Islet of Langerhans (tissue), 1 donor: ENCODE data around the gene RAB20.
"Not testable (repeated sequence)": the region's sequence is repeated elsewhere in the genome, so short reads cannot be mapped to it uniquely, and the experiment has no call there.

ENCODE experiments used
- FAIRE-seq: peaks from one replicate; lab custom pipeline; 2011; peaks lifted over from hg19 to GRCh38; lab: Jason Lieb, UNC

RAB20 gene

GRCh38 chr13:110561344-110562035 is at the start of gene RAB20:
RAB20 (minus strand) TSS chr13:110561722; CDS start chr13:110561519, 203 bp downstream.
- no peak for FAIRE-seq

GRCh38 chr13:110610955-110611595 is 49.6 kb upstream of the RAB20 start:
- no peak for FAIRE-seq

- FAIRE-seq = no peak
Observed at GRCh38 chr13:110607675-110608224, 46.2 kb upstream of the RAB20 start.

- FAIRE-seq = not testable (repeated sequence)
Observed at GRCh38 chr13:110606281-110606680, 44.8 kb upstream of the RAB20 start.

GRCh38 chr13:110605132-110605531 is 43.6 kb upstream of the RAB20 start:
- FAIRE-seq = no peak

GRCh38 chr13:110600980-110601379 is 39.5 kb upstream of the RAB20 start:
- no peak for FAIRE-seq

GRCh38 chr13:110600261-110600819 is 38.8 kb upstream of the RAB20 start:
- FAIRE-seq = no peak

- no peak for FAIRE-seq
Observed at GRCh38 chr13:110597041-110597689, 35.6 kb upstream of the RAB20 start.

GRCh38 chr13:110593430-110594130 is 32.1 kb upstream of the RAB20 start:
- FAIRE-seq = peak; percentile 99

GRCh38 chr13:110592665-110593064 is 31.1 kb upstream of the RAB20 start:
- no peak for FAIRE-seq

- no peak for FAIRE-seq
Observed at GRCh38 chr13:110590577-110590976, 29.1 kb upstream of the RAB20 start.

GRCh38 chr13:110589793-110590390 is 28.4 kb upstream of the RAB20 start:
- no peak for FAIRE-seq

- no peak for FAIRE-seq
Observed at GRCh38 chr13:110583178-110583865, 21.8 kb upstream of the RAB20 start.

GRCh38 chr13:110582421-110582954 is 21.0 kb upstream of the RAB20 start:
- no peak for FAIRE-seq

- no peak for FAIRE-seq
Observed at GRCh38 chr13:110581506-110582185, 20.1 kb upstream of the RAB20 start.

- FAIRE-seq = no peak
Observed at GRCh38 chr13:110580800-110581199, 19.3 kb upstream of the RAB20 start.

GRCh38 chr13:110578363-110578762 is 16.8 kb upstream of the RAB20 start:
- no peak for FAIRE-seq

GRCh38 chr13:110576736-110577476 is 15.4 kb upstream of the RAB20 start:
- FAIRE-seq = no peak

- no peak for FAIRE-seq
Observed at GRCh38 chr13:110576070-110576394, 14.5 kb upstream of the RAB20 start.
